SW 1271 (cell line): Measurements from ENCODE around the gene CADPS.

Experiments used
- DNase-seq, 2 experiments: peaks; one replicate each; lab custom pipeline; 2025; lab: John Stamatoyannopoulos, UW

CADPS gene

DNA sequence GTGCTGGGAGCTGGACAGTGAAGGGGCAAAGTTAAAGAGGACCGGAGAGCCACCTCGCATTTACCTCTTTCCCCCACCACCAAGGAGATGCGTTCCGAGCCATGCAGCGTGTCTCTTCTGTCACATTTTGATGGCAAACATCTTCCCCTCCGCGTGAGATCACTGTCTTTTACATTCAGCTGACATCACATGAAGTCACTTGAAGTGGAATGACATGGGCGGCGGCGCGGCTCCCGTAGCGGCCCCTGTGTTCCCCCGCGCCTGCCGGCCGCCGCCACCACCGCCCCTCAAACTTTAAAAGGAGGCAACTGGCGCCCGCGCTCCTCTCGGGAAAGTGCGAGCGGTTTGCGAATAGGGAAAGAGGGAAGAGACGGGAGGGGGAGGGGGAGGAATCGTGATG, 502.0 kb downstream of the CADPS start, which contains the start of gene FEZF2:
TSS of gene FEZF2 (minus strand) at position 336 of the 400 bp plus-strand sequence. CDS start 682 bp downstream, outside the sequence.
- no peak for DNase-seq

DNA sequence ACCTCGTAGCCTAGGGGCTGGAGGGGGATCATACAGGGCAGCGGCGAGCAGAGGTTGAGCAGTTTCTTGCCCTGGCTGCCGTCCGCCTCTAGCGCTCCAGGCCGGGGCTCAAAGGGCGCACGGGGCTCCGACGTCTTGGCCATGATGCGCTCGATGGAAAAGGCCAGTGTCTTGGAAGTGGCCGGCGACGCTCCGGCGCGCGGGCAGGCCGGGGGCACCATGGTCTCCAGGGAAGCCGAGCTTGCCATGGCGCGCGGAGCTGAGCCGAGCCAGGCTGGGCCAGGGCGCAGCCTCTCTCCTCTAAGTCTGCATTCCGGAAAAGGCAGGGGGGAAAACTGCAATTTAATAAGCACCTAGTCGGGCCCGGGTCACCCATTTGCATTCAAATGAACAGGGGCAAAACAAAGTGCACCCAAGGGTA, 502.6 kb downstream of the CADPS start:
- no peak for DNase-seq

DNA sequence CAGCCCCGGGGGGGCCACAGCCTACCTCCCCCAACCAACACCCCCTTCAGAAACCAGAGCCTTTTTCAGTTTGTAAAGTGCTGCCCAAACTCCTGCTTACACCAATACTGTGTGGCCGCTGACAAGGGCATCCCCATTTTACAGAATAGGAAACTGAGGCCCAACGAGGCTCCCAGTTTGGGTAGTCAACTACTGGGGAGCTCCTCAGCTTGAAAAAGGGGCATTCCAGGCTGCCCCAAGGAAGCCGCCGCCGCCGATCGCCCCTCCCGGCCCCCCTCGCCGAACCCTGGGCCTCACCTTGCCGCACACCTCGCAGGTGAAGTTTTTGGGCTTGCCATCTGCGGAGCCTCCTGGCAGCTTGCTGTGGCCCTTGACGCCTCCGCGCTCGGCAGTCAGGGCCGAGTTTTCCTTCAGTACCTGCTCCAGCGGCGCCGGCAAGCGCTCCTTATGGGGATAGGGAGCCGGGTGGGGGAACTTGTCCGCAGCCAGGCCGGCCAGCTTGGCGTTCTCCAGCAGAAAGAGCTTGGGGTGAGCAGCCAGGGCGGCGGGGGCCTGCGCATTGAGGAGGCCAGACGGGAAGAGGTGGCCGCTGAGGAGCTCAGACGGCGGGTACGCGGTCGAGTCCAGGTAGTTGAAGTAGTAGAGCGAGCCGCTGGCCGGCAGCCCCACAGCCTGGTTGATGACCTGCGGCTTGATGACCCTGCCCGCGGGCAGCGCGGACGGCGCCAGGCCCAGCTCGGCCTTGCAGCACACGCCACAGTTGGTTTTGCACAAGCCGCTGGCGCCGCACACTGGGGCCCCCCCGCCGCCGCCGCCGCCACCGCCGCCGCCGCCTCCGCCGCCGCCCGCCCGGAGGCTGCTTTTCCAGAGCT, 503.3 kb downstream of the CADPS start:
- DNase-seq = no peak

DNA sequence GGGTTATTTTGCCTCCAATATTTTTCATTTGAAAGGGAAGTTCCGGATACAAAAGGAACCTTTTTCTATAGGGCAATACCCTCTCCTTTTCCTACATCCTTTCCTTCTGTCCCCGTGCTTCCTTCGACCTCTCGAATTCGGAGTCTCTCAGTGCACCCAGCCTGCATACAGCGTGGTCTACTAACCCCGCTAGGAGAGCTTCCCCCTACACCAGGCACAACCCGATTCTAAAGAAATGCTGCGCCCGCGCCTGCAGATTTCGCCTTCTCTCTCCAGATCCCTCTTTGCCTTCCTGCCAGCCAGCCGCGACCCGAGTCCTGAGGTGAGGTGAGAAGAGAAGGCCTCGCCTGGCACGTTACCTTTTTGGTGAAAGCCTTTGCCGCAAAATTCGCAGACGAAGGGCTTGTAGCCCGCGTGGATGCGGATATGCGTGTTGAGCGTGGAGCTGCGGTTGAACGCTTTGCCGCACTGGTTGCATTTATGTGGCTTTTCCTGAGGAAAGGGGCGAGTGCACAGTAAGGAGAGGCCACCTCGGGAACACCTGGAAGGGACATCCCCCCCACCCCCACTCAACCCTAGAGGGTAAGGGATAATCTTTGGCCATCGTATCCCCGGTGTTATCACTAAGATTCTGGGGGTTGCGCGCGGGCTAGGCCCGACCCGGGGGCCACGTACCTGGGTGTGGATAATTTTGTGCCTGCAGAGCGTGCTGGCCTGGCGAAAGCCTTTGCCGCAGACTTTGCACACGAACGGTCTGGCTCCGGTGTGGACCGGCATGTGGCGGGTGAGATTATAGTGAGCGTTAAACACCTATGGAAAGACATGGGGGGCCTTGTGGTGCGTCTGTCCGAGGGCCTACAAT, 504.1 kb downstream of the CADPS start:
- no peak for DNase-seq

DNA sequence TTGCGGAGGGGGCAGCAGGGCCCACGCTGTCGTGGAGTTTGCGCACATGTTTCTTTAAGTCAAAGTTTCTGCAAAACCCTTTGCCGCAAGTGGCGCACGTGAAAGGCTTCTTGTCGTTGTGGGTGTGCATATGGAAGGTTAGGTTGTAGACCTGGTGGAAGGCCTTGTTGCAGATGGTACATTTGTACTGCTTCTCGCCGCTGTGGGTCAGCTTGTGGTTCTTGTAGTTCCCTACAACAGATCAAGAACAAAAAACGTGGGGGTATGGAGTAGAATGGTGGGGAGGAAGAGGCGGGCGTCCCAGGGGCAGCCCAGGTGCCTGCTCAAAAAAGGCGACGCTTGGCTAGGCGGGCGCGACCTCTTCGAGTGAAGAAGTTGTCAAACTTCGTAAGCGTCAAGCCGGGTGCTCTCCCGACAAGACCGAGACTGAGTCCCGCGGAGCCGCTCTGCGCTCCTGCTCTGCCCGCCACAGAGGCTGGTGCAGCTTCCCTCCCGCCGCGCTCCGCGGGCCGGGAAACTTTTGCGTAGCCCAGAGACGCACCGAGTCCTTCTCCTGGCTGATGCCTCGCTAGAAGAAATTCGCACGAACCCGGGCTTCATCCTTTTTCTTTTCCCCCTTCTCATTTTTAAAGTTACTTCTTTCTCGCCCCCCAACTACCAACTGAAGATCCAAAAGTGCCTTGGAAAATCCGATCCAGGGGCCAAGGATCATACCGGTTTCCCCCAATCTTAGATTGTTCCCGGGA, 504.9 kb downstream of the CADPS start:
- DNase-seq = no peak

DNA sequence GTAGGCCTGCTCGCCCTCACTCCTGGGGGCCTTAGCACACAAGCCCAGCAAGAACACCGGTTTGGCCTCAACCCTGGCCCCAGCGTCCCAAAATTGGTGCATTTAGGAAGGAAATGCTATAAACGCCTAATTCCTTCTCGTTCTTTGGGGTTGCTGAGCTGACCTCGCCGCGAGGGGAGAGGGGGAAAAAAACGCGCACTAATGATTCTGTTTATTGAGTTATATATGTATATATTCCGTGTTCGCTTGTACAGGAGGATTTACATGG, 505.8 kb downstream of the CADPS start:
- no peak for DNase-seq

DNA sequence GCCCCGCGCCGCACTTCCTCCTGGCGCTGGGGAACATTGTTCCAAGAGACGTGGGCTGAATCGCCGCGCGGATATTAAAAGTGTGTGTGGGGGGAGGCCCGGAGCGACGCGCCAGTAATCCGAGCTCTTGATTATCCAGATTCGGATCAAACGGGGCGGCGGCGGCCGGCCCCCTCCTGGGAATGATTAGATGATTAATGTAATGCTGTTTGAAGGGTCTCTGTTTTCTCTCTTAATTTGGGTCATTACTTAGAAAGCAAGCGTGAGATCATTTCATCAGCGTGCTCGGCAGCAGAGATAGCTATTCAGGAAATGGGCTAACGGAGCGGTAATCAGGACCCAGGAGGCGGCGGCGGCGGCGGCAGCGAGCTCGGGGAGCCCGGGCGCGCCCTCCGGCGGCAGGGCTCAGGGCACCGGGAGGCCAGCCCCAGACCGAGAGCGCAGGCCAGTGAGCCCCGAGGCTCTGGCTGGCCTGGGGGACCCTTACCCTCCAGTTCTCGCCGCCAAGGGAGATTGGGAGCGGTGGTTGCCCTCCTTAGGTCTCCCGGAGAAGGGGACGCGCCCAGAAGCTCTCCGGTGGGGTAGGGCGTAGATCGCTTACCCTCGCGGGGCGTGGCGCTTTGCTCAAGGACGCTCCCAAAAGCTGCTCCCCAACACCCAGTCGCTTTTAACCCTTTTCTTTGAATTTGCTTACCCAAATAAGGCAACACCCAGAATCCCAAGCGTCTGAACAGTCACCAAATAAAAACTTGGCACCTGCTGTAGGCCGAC, 506.3 kb downstream of the CADPS start:
- no peak for DNase-seq

DNA sequence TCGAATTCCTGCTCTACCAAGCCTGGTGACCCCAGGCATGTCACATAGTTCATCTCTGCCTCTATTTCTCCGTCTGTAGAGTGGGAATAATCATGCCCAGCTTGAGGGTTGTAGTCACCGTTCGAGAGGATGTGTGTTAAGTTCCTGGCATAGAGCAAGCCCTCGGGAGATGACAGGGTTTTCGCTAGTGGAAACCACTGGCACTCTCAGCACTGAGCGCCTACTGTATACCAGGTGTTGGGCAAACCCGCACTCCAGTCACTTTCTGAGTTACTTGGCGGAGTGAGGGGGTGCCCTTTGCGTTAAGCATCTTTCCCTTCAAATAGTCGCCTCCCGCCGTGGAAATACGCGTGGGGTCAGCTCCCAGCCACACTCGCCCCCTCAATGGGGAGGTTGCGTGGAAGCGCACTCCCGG, 506.9 kb downstream of the CADPS start:
- DNase-seq = no peak

DNA sequence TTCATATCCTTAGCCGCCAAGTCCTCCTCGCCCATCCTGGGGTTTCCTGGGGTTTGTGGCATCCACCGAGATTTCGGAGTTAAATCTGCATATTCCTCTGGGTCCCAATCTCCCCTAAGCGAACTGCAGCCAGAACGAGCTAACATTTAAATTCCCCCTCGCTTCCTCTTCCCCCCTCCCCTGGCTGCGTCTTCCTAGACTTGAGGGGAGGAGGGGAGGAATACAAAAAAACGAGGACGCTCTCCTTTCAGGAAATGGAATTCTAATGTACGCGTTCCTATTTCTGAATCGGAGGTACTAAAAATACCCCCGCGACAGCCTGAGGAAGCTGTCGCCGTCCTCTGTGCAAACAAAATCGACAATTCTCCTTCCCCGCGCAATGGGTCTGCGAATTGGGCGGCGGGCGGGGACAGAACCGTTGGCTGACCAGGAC, 507.4 kb downstream of the CADPS start:
- no peak for DNase-seq

DNA sequence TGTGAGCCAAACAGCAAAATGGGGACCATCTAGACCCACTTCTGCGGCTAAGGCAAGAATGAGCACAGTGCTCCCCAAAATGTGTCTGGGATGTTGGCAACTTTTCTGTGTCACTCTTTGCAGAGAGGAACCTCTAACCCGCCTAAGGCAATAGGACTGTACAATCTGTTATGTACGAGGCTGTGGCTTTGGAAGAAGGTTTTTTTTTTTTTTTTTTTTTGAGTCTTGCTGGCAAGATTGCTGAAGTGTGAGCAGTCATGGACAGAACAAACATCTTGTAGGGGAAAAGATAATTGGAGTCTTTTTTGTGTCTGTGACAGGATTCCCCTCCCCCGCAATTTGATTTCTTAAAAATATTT, 509.1 kb downstream of the CADPS start:
- no peak for DNase-seq

DNA sequence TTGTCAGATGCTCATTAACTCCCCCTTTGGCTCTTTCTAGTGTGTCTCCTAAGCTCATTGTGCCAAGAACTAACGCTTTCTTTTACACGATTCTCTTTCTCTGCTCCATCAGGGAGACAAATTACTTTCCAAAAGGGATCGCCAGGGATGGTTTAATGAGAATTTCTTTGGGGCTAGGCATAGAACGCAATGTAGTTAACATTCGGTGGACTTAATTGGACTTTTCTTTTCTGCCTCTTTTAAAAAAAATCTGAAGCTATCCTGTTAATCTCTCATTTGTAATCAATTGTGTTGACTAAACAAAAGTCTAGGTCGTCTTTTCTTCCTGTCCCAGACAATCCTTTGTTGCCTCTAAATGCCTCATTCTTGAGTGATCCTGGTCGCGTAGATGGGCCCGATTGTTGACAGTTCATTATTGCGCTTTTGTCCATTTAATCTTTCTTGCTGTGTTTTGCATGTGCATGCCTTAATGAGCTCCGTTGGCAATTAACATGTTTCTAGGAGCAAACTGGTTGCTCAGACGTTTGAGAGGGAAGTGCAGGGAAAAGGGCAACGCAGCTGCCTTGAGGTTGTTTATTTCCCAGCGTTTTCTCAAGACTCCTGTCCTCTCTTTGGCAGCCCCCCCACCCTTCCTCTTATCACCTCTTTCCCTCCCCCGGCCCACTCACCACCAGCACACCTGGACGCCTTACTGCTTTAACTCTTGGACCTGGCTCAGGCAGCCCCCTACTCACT, 509.7 kb downstream of the CADPS start:
- DNase-seq = no peak

DNA sequence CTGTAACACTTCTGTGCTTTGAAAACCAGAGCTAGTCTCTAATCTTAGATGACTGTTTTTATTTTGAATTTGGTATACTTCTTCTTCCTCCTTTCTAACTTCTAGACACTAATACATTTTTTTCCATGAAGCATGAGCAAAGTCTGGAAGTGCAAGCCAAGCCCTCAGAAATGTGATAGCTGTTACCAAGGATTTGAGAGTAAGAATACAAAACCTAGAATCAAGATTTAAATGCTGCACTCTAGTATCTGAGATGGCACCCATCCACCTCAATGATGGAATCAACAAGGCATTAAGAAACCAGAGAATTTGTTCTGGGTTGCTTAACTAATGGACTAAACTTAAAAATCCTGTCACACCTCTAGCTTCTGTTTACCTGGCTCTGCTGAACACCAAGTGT, 511.0 kb downstream of the CADPS start:
- DNase-seq = no peak

DNA sequence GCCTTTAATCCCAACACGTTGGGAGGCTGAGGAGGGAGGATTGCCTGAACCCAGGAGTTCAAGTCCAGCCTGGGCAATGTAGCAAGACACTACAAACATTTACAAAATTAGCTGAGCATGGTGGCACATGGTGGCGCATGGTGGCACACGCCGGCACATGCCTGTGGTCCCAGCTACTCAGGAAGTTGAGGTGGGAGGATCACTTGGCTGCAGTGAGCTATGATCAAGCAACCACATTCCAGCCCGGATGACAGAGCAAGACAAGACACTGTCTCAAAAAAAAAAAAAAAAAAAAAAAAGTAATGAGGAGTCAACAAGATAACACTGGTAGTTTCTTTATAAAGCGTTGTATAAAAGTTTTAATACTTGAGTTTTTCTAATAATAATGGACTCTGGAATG, 511.9 kb downstream of the CADPS start:
- no peak for DNase-seq

DNA sequence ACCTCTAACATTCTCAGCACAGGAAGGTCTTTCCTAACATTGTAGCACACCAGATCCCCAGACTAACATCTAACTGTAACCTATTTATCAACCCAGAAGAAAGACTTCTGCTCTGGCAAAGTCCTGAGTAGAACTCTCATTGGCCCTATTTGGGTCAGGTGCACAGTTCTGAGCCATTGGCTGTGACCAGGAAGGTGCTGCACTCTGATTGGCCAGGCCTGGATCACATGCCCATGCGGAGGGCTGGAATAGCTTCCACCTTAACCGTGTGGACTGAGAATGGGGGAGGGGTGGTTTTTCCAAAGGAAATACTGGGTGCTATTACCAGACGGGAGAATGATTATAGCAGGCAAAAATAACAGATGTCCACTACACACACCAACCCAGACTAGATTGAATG, 513.4 kb downstream of the CADPS start:
- DNase-seq = no peak

DNA sequence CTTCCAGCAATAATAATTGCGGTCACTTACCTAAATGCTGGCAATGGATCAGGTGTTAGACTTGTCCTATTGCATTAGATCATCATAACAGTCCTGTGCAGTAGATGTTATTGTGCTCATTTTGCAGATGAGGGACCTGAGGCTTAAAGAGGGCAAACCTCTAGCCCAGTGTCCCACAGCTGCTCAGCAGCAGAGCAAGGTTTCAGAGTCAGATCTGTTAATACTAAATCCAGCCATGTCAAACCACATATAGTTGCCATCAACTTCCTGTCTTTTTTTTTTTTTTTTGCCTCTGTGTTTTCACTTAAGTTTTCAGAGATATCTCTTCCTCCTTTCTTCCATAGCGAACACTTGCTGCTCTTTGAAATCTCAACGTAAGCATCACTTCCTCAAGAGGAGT, 514.0 kb downstream of the CADPS start:
- no peak for DNase-seq

DNA sequence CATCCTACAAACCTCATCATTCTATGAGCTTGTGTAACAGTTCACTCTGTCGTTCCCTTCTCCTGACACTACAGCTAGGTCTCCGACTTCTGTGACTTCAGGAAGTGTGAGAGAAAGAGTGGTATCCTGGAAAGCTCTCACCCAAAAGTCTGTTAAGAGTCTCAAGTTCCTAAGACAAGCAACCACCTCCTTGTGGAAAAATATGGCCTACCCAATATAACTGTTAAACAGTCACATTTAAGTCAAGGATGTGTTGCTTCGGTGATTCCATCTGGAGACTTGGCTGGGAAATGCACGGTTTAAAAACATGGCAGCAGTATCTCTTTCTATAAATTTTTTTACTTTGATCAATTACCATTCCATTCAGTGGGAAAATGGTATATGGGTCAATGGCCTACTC, 515.7 kb downstream of the CADPS start:
- no peak for DNase-seq

DNA sequence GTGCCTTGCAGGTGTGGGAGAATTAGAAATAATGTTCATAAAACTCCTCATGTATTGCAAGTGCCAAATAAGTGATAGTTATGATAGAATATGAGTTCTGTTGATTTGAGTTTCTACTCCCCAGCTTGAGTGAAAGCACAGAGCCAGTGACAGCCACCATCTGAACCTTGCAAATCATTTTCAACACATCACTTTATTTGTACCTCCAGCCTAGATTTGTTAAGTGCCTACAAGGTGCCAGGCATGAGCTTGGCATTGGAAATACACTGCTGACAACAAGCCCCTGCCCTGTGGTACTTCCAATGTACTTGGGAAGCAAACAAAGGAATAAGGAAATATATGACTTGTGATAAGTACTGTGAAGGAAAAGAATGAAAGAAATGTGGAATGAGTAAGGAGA, 518.9 kb downstream of the CADPS start:
- DNase-seq = no peak

DNA sequence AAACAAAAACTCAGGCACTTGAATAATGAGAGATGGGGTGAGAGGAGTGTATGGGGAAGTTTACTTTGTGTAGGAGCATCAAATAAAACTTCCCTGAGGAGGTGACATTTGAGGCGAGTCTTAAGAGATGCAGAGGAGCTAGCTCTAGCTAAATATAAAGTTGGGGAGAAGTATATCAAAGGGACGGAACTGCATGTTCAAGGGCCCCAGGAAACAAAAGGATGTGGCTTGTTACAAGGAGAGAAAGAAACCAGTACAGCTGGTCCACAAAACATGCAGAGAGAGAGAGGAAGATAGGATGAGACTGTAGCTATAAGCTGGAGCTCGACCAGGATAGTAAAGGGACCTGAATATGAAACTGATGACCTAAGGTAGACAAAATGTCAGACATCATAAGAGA, 519.5 kb downstream of the CADPS start:
- DNase-seq = no peak
